Natural killer cell (primary cell): ENCODE results near the gene PHF2. TPM values are rescaled to one million over a fixed set of nuclear protein-coding genes. Genes with fewer than 3 reads are reported as not detected.
A peak's percentile ranks its signal among the peaks of the same experiment; 100 is the strongest.

Experiments used
- ATAC-seq, 3 donors: fragments of 150-1000 bp in 2 of 3; fragments of 200-7000 bp in 1 of 3; cut with Tn5 transposase; 1 replicate in 1 of 3; 2 replicates in 2 of 3; pipeline ENCODE4 v1.10.0; 2021; ENCODE audit warnings: mild to moderate bottlenecking in 2 of 3, moderate library complexity in 2 of 3
- DNase-seq, 2 donors: peaks; one replicate each; pipeline versions ENCODE4 v3.0.0 to v3.0.0-alpha.2; 2013 to 2021; ENCODE audit warnings: mixed read lengths in 1 of 2
- H3K27ac ChIP-seq: one replicate; pipeline ENCODE4 v1.5.1; 2013; ENCODE audit warnings: mild to moderate bottlenecking, low read length
- H3K27me3 ChIP-seq: one replicate; pipeline ENCODE4 v1.6.1; 2013; ENCODE audit warnings: low read length; ENCODE audit not compliant: control insufficient read depth, insufficient read depth
- H3K36me3 ChIP-seq: one replicate; pipeline ENCODE4 v1.6.1; 2013; ENCODE audit warnings: low read length; ENCODE audit not compliant: control insufficient read depth, insufficient read depth
- H3K4me1 ChIP-seq: one replicate; pipeline ENCODE4 v1.6.1; 2013; ENCODE audit warnings: low read length; ENCODE audit not compliant: control insufficient read depth, insufficient read depth
- H3K4me3 ChIP-seq: one replicate; pipeline ENCODE4 v1.5.1; 2013; ENCODE audit warnings: low read length
- H3K9me3 ChIP-seq: one replicate; pipeline ENCODE4 v1.6.1; 2013; ENCODE audit warnings: low read length; ENCODE audit not compliant: control insufficient read depth, insufficient read depth
- H3K27ac Mint-ChIP-seq, 2 donors: one replicate each; pipeline ENCODE4 v1.8.0; 2022; ENCODE audit warnings: mild to moderate bottlenecking in 2 of 2, mixed read lengths in 2 of 2, moderate library complexity in 1 of 2
- H3K27me3 Mint-ChIP-seq, 2 donors: one replicate each; pipeline ENCODE4 v1.8.0; 2022; ENCODE audit warnings: low read depth in 2 of 2, mixed read lengths in 2 of 2
- H3K36me3 Mint-ChIP-seq: one replicate; pipeline ENCODE4 v1.8.0; 2022; ENCODE audit warnings: mixed read lengths
- H3K4me1 Mint-ChIP-seq, 2 donors: one replicate each; pipeline ENCODE4 v1.8.0; 2022; ENCODE audit warnings: mixed read lengths in 2 of 2
- H3K4me3 Mint-ChIP-seq: one replicate; pipeline ENCODE4 v1.8.0; 2022; ENCODE audit warnings: mild to moderate bottlenecking, moderate library complexity, mixed read lengths
- H3K9me3 Mint-ChIP-seq, 2 donors: one replicate each; pipeline ENCODE4 v1.8.0; 2022; ENCODE audit warnings: mixed read lengths in 2 of 2
- WGBS: methylation state at CpG from one replicate; pipeline ENCODE4 v1.1.7; 2013; ENCODE audit warnings: missing lambda C conversion rate; ENCODE audit not compliant: insufficient coverage; 5-methylcytosine and 5-hydroxymethylcytosine counted together
- intact Hi-C: fragments of 100-400 bp; cut with micrococcal nuclease; formaldehyde crosslinking; loops from one replicate; pipeline ENCODE4 v1.14.2; 2022
- total RNA-seq, 4 donors: library from RNA; stranded (reverse); fragments of 120-200 nt in 1 of 4; gene quantifications; one replicate each; pipeline versions ENCODE4 v1.2.3 to v1.2.4, GENCODE V29; 2013 to 2022
- TF ChIP-seq, protein P1 (sequence below): fragments of 200-600 bp; IDR thresholded peaks from one replicate; pipeline ENCODE4 v1.8.0; 2022; ENCODE audit warnings: antibody characterized with exemption

PHF2 gene
- total RNA-seq, 3 donors from 2014 or later (not counting 1 experiment from before 2014, with no cell fraction given), result 24.8 to 28.1 (median 26.4) TPM

DNA sequence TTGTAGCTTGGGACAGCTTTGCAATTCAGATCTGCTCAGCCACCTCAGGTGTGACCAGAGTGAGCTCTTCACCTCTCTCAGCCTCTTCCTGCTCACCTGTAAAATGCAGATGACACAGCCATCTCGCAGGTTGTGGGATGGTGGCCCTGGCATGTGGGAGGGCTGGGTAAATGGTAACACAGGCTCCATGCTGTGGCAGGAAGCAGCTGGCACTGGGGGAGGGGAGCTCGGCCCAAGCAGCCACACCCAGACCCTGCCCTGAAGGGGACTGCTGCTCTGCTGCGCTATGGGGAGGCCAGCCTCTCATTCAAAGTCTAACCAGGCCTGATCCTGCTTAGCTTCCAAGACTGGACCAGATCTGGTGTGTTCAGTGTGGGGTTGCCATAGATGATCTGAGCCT is 24.1 kb downstream of the PHF2 start:
- H3K4me1 ChIP-seq, result peaks cover 41% of the 10 kb centered on the region
- peaks cover 55 to 62% of the 10 kb centered on the region in 2 donors for H3K4me1 Mint-ChIP-seq
- no peaks in the 10 kb centered on the region for H3K9me3 Mint-ChIP-seq
- H3K36me3 ChIP-seq, result no peaks in the 10 kb centered on the region
- no peaks in the 10 kb centered on the region for H3K36me3 Mint-ChIP-seq
- H3K27me3 ChIP-seq, result no peaks in the 10 kb centered on the region
- H3K4me3 ChIP-seq, result no peak overlapping the region
- H3K9me3 ChIP-seq, result no peaks in the 10 kb centered on the region
- intact Hi-C loops, result no loop called here
- H3K27ac ChIP-seq, result no peak overlapping the region
- no peaks in the 10 kb centered on the region for H3K27me3 Mint-ChIP-seq
- TF ChIP-seq, protein P1, sequence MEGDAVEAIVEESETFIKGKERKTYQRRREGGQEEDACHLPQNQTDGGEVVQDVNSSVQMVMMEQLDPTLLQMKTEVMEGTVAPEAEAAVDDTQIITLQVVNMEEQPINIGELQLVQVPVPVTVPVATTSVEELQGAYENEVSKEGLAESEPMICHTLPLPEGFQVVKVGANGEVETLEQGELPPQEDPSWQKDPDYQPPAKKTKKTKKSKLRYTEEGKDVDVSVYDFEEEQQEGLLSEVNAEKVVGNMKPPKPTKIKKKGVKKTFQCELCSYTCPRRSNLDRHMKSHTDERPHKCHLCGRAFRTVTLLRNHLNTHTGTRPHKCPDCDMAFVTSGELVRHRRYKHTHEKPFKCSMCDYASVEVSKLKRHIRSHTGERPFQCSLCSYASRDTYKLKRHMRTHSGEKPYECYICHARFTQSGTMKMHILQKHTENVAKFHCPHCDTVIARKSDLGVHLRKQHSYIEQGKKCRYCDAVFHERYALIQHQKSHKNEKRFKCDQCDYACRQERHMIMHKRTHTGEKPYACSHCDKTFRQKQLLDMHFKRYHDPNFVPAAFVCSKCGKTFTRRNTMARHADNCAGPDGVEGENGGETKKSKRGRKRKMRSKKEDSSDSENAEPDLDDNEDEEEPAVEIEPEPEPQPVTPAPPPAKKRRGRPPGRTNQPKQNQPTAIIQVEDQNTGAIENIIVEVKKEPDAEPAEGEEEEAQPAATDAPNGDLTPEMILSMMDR, result no peak
- DNase-seq, result peak in 1 of 2 donors; percentile 26
- peak in 1 of 3 donors; percentile 36 for ATAC-seq
- no peak overlapping the region for H3K4me3 Mint-ChIP-seq
- H3K27ac Mint-ChIP-seq, result peak overlapping the region; percentile 42 to 82
- 22% methylated on average over 3 of the region's 3 CpGs for WGBS

DNA sequence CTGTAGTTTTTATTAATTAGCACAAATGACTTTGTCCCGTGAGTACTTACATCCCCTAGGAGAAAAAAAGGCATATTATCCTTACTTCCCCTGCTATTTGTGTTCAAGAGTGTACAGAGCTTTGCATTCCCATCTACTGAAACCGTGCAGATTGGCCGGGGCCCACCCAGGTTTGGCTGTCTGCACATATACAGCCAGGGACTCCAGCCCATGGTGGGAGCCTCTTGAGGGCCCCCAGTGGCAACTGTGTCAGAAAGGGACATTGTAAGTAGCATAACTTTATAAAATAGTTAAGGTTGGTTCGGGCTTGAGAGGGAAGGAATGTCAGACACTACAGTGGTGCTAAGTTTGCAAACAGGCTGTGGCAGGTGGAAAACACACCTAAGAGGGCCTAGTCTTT is 24.7 kb downstream of the PHF2 start:
- no peaks in the 10 kb centered on the region for H3K27me3 ChIP-seq
- H3K36me3 ChIP-seq, result no peaks in the 10 kb centered on the region
- no peaks in the 10 kb centered on the region for H3K9me3 ChIP-seq
- Mint-ChIP-seq H3K4me3 (peak overlapping the region; percentile 38), H3K36me3 (no peaks in the 10 kb centered on the region), H3K4me1 (peaks cover 52 to 60% of the 10 kb centered on the region in 2 donors), H3K9me3 (no peaks in the 10 kb centered on the region), H3K27me3 (no peaks in the 10 kb centered on the region), H3K27ac (peak overlapping the region in 1 of 2 donors; percentile 42)
- no peak overlapping the region for H3K4me3 ChIP-seq
- TF ChIP-seq, protein P1, result no peak
- WGBS, result 95% methylated on average over 3 of the region's 4 CpGs
- H3K4me1 ChIP-seq, result peaks cover 41% of the 10 kb centered on the region
- intact Hi-C loops, result no loop called here
- no peak overlapping the region for H3K27ac ChIP-seq
- ATAC-seq (no peak), DNase-seq (no peak)

DNA sequence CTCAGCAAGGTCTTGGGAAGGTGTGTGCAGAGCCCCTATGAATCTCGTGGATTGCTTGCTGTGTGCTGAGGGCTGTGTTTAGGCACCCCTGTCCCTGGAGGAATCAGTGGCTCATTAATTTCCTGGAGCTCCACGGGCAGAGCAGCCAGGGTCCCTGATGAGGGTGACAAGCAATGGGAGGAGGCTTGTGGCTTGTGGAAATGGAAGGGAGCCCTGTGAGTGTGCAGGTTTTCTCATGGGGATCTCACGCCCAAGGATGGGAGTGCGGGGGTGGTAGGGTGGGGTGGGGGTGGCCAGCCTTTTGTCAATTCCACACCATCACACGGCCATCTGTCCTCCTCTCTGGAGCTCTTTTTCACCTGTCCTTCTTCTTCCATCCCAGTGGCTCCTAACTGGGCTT is 25.3 kb downstream of the PHF2 start:
- Histone ChIP-seq H3K36me3 (no peaks in the 10 kb centered on the region), H3K9me3 (no peaks in the 10 kb centered on the region), H3K4me3 (no peak overlapping the region), H3K4me1 (peaks cover 41% of the 10 kb centered on the region), H3K27ac (no peak overlapping the region), H3K27me3 (no peaks in the 10 kb centered on the region)
- TF ChIP-seq, protein P1, result no peak
- H3K4me3 Mint-ChIP-seq, result no peak overlapping the region
- intact Hi-C loops, result no loop called here
- H3K4me1 Mint-ChIP-seq, result peaks cover 50 to 64% of the 10 kb centered on the region in 2 donors
- no peaks in the 10 kb centered on the region for H3K36me3 Mint-ChIP-seq
- H3K27ac Mint-ChIP-seq, result no peak overlapping the region
- no peaks in the 10 kb centered on the region for H3K27me3 Mint-ChIP-seq
- WGBS, result 79% methylated on average over 3 of the region's 5 CpGs
- no peak for DNase-seq
- H3K9me3 Mint-ChIP-seq, result no peaks in the 10 kb centered on the region
- no peak for ATAC-seq

DNA sequence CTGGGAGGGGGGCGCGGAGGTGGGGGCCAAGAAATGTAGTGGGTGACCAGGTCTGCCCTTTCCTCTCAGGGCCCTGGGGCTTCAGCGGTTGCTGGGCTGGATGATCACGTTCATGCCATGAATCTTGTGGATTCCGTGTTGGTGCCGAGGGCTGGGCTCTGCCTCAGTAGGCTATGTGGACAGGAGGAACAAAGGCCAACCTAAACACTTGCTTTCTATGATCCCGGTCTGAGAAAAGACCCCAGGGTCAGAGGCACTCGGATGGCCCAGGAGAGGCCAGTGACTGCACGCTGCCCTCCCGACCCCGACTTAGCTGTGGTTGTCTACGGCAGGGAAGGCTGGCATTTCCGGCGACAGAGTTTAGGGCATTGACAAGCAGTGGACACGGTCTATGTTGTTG is 26.6 kb downstream of the PHF2 start:
- intact Hi-C loops, result no loop called here
- H3K9me3 ChIP-seq, result no peaks in the 10 kb centered on the region
- Mint-ChIP-seq H3K27me3 (no peaks in the 10 kb centered on the region), H3K27ac (no peak overlapping the region), H3K36me3 (no peaks in the 10 kb centered on the region), H3K4me3 (no peak overlapping the region), H3K4me1 (peaks cover 50 to 65% of the 10 kb centered on the region in 2 donors), H3K9me3 (peaks cover 2 to 3% of the 10 kb centered on the region in 2 donors)
- H3K4me3 ChIP-seq, result no peak overlapping the region
- no peak overlapping the region for H3K27ac ChIP-seq
- TF ChIP-seq, protein P1, result no peak
- no peak for ATAC-seq
- DNase-seq, result no peak
- no peaks in the 10 kb centered on the region for H3K27me3 ChIP-seq
- 97% methylated on average over 15 of the region's 15 CpGs for WGBS
- no peaks in the 10 kb centered on the region for H3K36me3 ChIP-seq
- H3K4me1 ChIP-seq, result peaks cover 38% of the 10 kb centered on the region
